ENCODE data around the gene CCDC106.

CCDC106 gene

GRCh38 chr19:55667958-55668357 lies 19.9 kb downstream of the CCDC106 start:
- no peak for DNase-seq (ENCODE audit: low read depth in 2 of 3, low spot score in 1 of 3)

- no peak for DNase-seq (ENCODE audit: low read depth in 2 of 3, low spot score in 1 of 3)
Measured at GRCh38 chr19:55668603-55669348, 20.8 kb downstream of the CCDC106 start.

GRCh38 chr19:55669418-55670279 lies 21.6 kb downstream of the CCDC106 start:
- no peak for DNase-seq (ENCODE audit: low read depth in 2 of 3, low spot score in 1 of 3)

- no peak for DNase-seq (ENCODE audit: low read depth in 2 of 3, low spot score in 1 of 3)
Measured at GRCh38 chr19:55670280-55671053, 22.5 kb downstream of the CCDC106 start.

GRCh38 chr19:55671054-55671378 lies 23.0 kb downstream of the CCDC106 start:
- no peak for DNase-seq (ENCODE audit: low read depth in 2 of 3, low spot score in 1 of 3)

- no peak for DNase-seq (ENCODE audit: low read depth in 2 of 3, low spot score in 1 of 3)
Measured at GRCh38 chr19:55672418-55672817, 24.4 kb downstream of the CCDC106 start.

- DNase-seq (ENCODE audit: low read depth in 2 of 3, low spot score in 1 of 3): no peak
Measured at GRCh38 chr19:55673465-55673864, 25.5 kb downstream of the CCDC106 start.

GRCh38 chr19:55673889-55674288 lies 25.9 kb downstream of the CCDC106 start:
- DNase-seq (ENCODE audit: low read depth in 2 of 3, low spot score in 1 of 3): no peak

GRCh38 chr19:55674459-55674840 lies 26.4 kb downstream of the CCDC106 start:
- no peak for DNase-seq (ENCODE audit: low read depth in 2 of 3, low spot score in 1 of 3)

- DNase-seq (ENCODE audit: low read depth in 2 of 3, low spot score in 1 of 3): peak; percentile 93 to 97 (median 96)
Measured at GRCh38 chr19:55674841-55675660, 27.0 kb downstream of the CCDC106 start, which contains the start of gene EPN1. Gene EPN1 (plus strand): TSS chr19:55675226. CDS start chr19:55678628, 3,402 bp downstream.

- DNase-seq (ENCODE audit: low read depth in 2 of 3, low spot score in 1 of 3): no peak
Measured at GRCh38 chr19:55675661-55676354, 27.8 kb downstream of the CCDC106 start.

- DNase-seq (ENCODE audit: low read depth in 2 of 3, low spot score in 1 of 3): no peak
Measured at GRCh38 chr19:55676383-55676782, 28.4 kb downstream of the CCDC106 start.

- DNase-seq (ENCODE audit: low read depth in 2 of 3, low spot score in 1 of 3): no peak
Measured at GRCh38 chr19:55676889-55677505, 29.0 kb downstream of the CCDC106 start.

- DNase-seq (ENCODE audit: low read depth in 2 of 3, low spot score in 1 of 3): no peak
Measured at GRCh38 chr19:55677572-55678028, 29.6 kb downstream of the CCDC106 start.

- no peak for DNase-seq (ENCODE audit: low read depth in 2 of 3, low spot score in 1 of 3)
Measured at GRCh38 chr19:55678121-55678671, 30.2 kb downstream of the CCDC106 start.

GRCh38 chr19:55679343-55680257 lies 31.6 kb downstream of the CCDC106 start:
- no peak for DNase-seq (ENCODE audit: low read depth in 2 of 3, low spot score in 1 of 3)

- DNase-seq (ENCODE audit: low read depth in 2 of 3, low spot score in 1 of 3): no peak
Measured at GRCh38 chr19:55680339-55681130, 32.5 kb downstream of the CCDC106 start.
